C4-2B (cell line): ENCODE results near the gene TRIM14.
"Not testable (repeated sequence)": the region's sequence is repeated elsewhere in the genome, so short reads cannot be mapped to it uniquely, and the experiment has no call there.

ENCODE experiments used
- H3K27ac ChIP-seq: fragments of 450-650 bp; 2 replicates; pipeline ENCODE4 v1.5.1; 2017
- ZFX ChIP-seq: fragments of 450-650 bp; IDR thresholded peaks from 2 replicates; pipeline ENCODE4 v1.6.1; 2017
- TF ChIP-seq, protein P1 (sequence below): fragments of 450-650 bp; conservative IDR thresholded peaks from 2 replicates; pipeline ENCODE4 v1.5.1; 2017; ENCODE audit warnings: mild to moderate bottlenecking

Gene TRIM14

GRCh38 chr9:98031169-98031568, 87.9 kb downstream of the TRIM14 start:
- TF ChIP-seq, protein P1, sequence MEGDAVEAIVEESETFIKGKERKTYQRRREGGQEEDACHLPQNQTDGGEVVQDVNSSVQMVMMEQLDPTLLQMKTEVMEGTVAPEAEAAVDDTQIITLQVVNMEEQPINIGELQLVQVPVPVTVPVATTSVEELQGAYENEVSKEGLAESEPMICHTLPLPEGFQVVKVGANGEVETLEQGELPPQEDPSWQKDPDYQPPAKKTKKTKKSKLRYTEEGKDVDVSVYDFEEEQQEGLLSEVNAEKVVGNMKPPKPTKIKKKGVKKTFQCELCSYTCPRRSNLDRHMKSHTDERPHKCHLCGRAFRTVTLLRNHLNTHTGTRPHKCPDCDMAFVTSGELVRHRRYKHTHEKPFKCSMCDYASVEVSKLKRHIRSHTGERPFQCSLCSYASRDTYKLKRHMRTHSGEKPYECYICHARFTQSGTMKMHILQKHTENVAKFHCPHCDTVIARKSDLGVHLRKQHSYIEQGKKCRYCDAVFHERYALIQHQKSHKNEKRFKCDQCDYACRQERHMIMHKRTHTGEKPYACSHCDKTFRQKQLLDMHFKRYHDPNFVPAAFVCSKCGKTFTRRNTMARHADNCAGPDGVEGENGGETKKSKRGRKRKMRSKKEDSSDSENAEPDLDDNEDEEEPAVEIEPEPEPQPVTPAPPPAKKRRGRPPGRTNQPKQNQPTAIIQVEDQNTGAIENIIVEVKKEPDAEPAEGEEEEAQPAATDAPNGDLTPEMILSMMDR: no peak
- no peak for TF ChIP-seq ZFX
- H3K27ac ChIP-seq: no peak overlapping the region

DNA sequence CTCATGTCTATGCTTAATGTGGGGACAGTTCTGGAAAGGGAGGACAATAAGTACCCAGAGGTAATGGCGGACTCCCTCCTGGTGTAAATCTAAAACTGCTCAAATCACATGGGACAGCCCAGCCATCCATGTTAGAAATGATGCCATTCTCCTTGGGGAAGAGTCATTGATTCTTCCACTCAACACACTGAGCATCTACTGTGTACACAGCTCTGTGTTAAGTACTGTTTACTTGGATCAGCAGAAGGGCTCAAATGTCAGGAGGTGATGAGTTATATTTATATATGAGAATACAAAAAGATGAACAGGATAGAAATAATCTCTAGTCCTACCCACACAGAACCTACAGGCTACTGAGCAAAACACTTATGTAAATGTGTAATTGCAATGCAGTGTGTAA, 94.3 kb downstream of the TRIM14 start:
- no peak for TF ChIP-seq ZFX
- TF ChIP-seq, protein P1: no peak
- no peak overlapping the region for H3K27ac ChIP-seq

GRCh38 chr9:98022447-98022846, 96.6 kb downstream of the TRIM14 start:
- TF ChIP-seq, protein P1: no peak
- H3K27ac ChIP-seq: no peak overlapping the region

DNA sequence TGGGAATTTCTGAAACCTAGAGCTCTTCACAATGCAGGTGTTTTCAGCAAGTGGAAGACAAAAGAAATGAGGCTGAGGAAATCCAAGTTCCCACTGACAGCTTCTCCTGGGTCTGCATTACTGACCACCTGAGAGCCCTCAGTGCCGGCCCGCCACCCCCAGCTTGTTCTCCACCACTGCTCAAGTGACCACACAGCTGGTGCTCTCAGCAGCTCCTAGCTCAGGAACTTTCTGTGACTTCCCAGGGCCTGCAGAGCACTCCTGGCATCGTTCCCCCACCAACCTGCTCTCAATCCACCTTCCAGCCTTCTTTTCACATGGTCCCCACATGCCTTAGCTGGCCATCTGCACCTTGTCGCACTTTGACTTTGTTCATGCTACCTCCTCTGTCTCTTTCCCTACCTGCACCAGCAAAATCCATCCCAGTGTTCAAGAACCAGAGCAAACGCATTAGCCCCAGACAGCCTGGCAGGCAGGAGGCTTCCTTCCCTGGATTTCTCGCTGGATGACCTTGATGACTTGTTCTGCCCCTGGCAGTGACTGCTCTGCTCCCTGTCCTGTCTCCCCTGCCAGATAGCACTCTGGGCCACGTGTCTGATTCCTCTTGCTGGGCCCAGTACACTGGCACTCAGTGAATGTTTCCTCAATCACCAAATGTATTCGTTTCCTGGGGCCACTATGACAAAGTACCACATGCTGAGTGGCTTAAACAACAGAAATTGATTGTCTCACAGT, 97.5 kb downstream of the TRIM14 start:
- TF ChIP-seq, protein P1: no peak
- no peak for TF ChIP-seq ZFX
- H3K27ac ChIP-seq: no peak overlapping the region

- TF ChIP-seq, protein P1: no peak
- TF ChIP-seq ZFX: no peak
- H3K27ac ChIP-seq: no peak overlapping the region
These were observed 98.4 kb downstream of the TRIM14 start for GRCh38 chr9:98020476-98021145.

DNA sequence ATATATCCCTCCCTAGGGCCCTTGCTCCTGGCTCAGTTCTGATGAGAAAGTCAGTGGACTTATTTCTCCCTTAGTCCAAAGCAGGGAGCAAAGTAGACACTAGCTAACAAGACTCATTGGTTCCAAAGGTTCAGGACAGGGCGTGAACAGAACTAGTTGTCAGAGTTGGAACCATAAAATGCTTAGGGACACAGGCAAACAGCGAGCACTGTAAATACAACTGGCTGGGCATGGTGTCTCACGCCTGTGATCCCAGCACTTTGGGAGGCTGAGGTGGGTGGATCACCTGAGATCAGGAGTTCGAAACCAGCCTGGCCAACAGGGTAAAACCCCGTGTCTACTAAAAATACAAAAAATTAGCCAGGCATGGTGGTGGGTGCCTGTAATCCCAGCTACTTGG, 99.2 kb downstream of the TRIM14 start:
- not testable (repeated sequence) for H3K27ac ChIP-seq
